OCI-LY1 (cell line): ENCODE results near the gene KDM2A.

Source experiments
- CTCF ChIP-seq: fragments of 200-600 bp; sonication (generic), shearing (Covaris generic); IDR thresholded peaks from 2 replicates; pipeline ENCODE4 v1.5.1; 2017; ENCODE audit warnings: mild to moderate bottlenecking, antibody characterized with exemption, low read length, moderate library complexity, mixed read lengths
- EZH2 ChIP-seq: fragments of 200-600 bp; sonication (generic), shearing (Covaris generic); IDR thresholded peaks from 2 replicates; pipeline ENCODE4 v1.8.0; 2017; ENCODE audit warnings: borderline replicate concordance, mixed run types, mild to moderate bottlenecking, antibody characterized with exemption, low read length, moderate library complexity, mixed read lengths

- TF ChIP-seq CTCF (no peak), EZH2 (no peak)
Observed at GRCh38 chr11:67261640-67261945, 142.5 kb downstream of the KDM2A start.
